GM10266 (cell line): ENCODE results near the gene GPD1.
"Not testable (repeated sequence)": the region's sequence is repeated elsewhere in the genome, so short reads cannot be mapped to it uniquely, and the experiment has no call there.

Experiments used
- DNase-seq: peaks from one replicate; pipeline ENCODE4 v3.0.0; 2012; ENCODE audit errors: extremely low spot score
- TF ChIP-seq, protein P1 (sequence below): IDR thresholded peaks from 2 replicates; pipeline ENCODE4 v1.5.1; 2012; ENCODE audit warnings: mild to moderate bottlenecking, low read depth; ENCODE audit not compliant: control insufficient read depth, insufficient read depth; ENCODE audit errors: missing control alignments

Gene GPD1

DNA sequence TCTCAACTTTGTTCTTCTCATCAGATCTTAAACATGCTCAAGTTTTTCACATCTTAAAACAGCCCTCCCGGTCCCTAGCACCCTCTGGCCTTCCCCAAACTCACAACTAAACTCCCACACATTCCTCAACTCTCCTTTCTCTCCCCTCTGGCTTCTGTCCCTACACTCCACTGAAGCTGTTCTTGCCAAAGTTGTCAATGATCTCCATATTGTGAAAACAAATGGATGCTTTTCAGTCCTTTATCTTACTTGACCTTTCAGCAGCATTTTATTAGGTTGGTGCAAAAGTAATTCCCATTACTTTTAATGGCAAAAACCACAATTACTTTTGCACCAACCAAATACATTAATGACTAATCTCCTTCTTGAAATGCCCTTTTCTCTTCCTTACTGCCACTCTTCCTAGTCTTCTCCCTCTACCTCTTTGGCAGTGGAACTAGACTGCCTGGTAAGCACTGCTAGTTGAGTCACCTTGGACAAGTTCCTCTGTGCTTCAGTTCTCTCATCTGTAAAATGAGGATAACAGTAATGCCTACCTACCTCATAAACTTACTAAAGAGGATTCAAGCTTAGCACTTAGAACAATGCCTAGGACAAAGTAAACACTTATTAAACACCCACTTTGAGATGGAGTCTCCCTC, 47.4 kb downstream of the GPD1 start:
- DNase-seq: no peak
- TF ChIP-seq, protein P1, sequence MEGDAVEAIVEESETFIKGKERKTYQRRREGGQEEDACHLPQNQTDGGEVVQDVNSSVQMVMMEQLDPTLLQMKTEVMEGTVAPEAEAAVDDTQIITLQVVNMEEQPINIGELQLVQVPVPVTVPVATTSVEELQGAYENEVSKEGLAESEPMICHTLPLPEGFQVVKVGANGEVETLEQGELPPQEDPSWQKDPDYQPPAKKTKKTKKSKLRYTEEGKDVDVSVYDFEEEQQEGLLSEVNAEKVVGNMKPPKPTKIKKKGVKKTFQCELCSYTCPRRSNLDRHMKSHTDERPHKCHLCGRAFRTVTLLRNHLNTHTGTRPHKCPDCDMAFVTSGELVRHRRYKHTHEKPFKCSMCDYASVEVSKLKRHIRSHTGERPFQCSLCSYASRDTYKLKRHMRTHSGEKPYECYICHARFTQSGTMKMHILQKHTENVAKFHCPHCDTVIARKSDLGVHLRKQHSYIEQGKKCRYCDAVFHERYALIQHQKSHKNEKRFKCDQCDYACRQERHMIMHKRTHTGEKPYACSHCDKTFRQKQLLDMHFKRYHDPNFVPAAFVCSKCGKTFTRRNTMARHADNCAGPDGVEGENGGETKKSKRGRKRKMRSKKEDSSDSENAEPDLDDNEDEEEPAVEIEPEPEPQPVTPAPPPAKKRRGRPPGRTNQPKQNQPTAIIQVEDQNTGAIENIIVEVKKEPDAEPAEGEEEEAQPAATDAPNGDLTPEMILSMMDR: no peak

DNA sequence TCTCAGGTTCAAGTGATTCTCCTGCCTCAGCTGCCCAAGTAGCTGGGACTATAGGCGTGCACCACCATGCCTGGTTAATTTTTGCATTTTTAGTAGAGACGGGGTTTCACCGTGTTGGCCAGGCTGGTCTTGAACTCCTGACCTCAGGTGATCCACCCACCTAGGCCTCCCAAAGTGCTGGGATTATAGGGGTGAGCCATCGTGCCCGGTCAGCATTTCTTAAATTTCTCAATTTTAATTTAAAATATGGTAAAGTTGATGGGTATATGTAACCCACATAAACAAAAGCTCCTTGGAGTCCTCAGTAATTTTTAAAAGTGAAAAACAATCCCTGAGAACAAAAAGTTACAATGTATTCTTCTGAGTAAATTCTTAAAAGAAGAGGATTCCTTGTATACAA, 51.1 kb downstream of the GPD1 start:
- DNase-seq: not testable (repeated sequence)

DNA sequence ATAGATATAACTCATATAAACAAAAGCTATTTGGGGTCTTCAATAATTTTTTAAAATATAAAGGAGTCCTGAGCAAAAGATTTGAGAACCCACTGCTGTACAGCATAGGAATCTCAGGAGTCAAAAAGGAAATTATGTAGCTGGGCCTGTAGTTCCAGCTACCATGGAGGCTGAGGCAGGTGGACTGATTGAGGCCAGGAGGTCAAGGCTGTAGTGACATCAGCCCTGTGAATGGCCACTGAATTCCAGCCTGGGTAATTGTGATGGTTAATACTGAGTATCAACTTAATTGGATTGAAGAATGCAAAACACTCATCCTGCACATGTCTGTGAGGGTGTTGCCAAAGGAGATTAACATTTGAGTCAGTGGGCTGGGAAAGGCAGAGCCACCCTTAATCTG, 52.8 kb downstream of the GPD1 start:
- TF ChIP-seq, protein P1: no peak
- DNase-seq: no peak

DNA sequence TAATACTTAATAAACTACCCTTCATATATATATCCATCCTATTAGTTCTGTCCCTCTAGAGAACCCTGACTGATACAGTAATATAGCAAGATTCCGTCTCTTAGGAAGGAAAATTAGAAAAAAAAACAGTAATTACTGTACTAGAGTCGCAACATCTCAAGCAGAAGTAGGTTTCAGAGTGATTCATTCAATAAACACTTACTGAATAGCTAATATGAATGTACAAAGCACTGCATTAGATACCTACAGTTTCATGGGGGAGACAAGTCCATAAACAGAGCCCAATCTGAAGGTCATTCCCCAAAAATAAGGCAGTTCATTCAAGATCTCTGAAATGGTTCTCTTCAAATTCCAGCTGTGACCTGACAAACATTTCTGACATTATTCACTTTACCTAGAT, 53.5 kb downstream of the GPD1 start:
- TF ChIP-seq, protein P1: no peak
- DNase-seq: no peak

DNA sequence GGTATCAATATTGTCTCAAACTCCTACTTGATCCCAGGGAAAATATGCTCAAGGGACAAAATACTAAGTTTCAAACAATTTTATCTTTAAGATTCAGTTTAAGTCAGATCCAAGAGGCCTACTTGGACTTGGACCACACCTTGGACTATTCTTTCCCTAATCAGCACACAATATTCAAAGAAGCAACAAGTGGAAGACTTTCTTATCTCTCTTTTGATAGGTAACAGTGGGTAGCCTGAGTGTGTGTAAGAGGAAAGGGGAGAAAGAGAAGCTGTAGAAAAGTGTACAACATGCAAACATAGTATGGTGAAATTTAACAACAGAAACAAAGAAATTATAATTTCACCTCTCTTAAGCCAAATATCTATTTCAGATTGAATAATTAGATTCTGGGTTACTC, 56.8 kb downstream of the GPD1 start:
- no peak for DNase-seq
- TF ChIP-seq, protein P1: no peak
